DMS114 treated with DMSO at 0.1 percent for 48 hours (cell line): ENCODE data around the gene MTAP.
"Not testable (repeated sequence)": the region's sequence is repeated elsewhere in the genome, so short reads cannot be mapped to it uniquely, and the experiment has no call there.

Experiments used
- DNase-seq: peaks from one replicate; lab custom pipeline; 2025; ENCODE audit not compliant: unreplicated experiment; lab: John Stamatoyannopoulos, UW

The MTAP gene

GRCh38 chr9:21906213-21906612, 103.8 kb downstream of the MTAP start:
- DNase-seq = no peak

GRCh38 chr9:21906881-21907280, 104.4 kb downstream of the MTAP start:
- DNase-seq = no peak

- DNase-seq = no peak
Observed at GRCh38 chr9:21919377-21920362, 117.2 kb downstream of the MTAP start.

- no peak for DNase-seq
Observed at GRCh38 chr9:21923694-21924093, 121.3 kb downstream of the MTAP start.

DNA sequence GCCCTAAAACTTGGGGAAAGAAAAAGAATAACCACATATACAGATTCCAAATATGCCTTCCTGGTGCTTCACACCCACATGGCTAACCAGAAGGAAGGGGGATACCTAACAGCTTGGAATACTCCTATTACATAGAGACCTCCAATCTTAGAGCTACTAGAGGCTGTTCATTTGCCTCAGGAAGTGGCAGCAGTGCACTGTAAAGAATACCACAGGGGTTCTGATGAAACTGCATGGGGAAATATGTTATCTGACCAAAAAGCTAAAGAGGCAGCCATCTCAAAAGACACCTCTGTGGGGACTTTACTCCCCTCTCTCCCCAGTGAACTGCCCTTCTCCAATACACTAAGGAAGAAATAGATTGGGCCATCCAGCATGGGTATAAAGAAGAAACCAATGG, 125.3 kb downstream of the MTAP start:
- DNase-seq = no peak

DNA sequence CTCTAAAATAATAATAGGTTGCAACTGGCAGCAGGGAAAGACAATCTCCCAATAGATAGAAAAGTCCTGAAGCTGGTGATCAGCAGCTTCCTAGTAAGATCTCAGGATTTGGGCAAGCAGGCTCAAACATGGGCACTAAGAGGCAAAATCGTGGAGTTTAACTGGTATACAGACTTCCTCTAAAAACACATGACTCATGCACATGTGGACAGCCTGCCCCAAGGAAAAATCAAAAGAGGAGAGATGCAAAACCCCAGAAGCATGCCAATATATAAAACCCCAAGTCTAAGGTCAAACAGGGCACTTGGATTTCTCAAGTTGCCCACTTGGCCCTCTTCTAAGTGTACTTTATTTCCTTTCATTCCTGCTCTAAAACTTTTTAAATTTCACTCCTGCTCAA, 129.0 kb downstream of the MTAP start:
- DNase-seq = no peak

- no peak for DNase-seq
Observed at GRCh38 chr9:21933281-21933680, 130.8 kb downstream of the MTAP start.

DNA sequence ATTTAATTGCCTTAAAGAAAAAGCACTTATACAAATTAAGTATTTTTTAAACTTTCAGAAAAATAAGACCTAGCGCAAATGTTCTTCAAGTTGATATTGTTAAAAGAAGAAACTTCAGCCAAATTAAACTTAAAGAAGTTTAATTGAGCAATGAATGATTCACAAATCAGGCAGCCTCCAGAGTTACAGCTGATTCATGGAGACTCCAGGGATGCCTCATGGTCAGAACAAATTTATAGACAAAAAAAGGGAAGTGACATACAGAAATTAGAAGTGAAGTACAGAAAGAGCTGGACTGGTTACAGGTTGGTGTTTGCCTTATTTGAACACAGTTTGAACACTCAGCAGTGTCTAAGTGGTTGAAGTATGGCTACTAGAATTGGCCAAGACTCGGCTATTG, 131.4 kb downstream of the MTAP start:
- DNase-seq = no peak

GRCh38 chr9:21935631-21936030, 133.2 kb downstream of the MTAP start:
- DNase-seq = no peak

DNA sequence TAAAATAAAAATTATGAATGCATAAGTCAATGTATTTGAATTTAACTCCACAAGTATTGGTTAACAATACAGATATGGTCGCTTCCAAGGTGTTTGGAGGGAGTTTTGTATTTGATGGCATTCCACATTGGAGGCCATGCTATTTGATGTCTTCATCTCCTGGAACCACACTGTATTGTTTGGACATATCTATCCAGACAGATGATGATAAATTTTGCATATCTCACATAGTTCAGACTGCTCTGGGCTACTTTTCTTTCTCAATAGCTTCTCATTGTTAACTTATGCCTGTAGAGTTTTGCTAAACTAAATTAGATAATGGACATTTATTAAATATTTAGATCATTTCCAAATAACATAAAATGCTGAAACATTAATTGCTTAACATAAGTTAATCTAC, 133.7 kb downstream of the MTAP start:
- DNase-seq = no peak

- DNase-seq = no peak
Observed at GRCh38 chr9:21941337-21941995, 139.0 kb downstream of the MTAP start.

GRCh38 chr9:21943464-21943863, 141.0 kb downstream of the MTAP start:
- DNase-seq = no peak

- DNase-seq = no peak
Observed at GRCh38 chr9:21945606-21946005, 143.2 kb downstream of the MTAP start.

DNA sequence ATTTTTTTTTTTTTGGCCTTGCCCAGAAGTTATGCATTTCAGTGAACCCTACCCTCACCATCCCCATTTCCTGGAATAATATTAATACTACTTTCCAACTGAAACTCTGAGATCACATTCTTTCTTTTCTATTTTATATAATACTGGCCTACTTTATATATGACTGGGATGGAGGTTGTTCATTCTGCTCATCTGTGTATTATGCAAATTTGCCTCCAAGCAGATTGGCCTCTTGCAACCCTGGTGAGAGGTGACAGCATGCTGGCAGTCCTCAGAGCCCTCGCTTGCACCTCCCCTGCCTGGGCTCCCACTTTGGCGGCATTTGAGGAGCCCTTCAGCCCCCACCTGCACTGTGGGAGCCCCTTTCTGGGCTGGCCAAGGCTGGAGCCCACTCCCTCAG, 156.4 kb downstream of the MTAP start:
- DNase-seq = no peak

- not testable (repeated sequence) for DNase-seq
Observed at GRCh38 chr9:21959268-21959667, 156.8 kb downstream of the MTAP start.

DNA sequence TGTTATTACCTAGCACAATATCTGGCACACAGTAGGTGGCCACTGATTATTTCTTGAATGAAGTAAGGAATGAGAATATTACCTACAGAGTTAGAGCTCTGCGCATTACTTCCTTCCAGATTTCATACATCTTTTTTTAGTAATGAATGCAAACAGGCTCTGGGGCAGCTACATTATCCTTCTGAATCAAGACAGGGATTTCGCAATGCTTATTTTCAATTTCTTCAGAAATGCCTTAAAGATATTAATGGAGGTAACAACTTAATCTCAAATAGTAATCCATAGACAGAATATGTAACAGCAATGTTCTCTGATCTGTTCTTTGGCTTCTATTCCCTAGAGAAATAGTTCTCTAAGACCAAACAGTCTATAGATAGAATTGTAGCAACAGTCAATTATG, 159.1 kb downstream of the MTAP start:
- DNase-seq = no peak

DNA sequence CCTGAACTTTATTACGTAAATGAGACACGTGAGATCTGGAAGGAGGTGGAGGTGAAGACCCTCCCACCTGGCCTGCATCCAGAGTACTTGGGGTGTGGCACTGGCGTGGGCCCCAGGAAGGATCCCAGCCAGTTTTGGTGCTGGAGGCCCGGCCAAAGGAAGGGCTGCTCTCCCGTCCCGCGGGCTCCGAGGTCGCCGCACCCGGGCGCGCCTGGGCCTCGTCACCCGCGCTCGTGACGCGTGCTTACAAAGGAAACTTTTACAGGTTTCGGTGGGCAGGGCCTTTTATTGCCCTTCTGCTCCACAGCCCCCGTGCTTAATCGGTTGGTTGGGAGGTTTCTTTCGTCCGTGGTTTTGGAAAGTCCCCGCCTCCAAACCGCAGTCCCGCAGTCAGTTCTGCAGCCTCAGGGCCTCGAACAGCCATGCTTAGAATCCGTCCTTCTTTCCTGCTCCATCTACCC, 162.5 kb downstream of the MTAP start:
- no peak for DNase-seq

- DNase-seq = no peak
Observed at GRCh38 chr9:21965401-21965951, 163.0 kb downstream of the MTAP start.

DNA sequence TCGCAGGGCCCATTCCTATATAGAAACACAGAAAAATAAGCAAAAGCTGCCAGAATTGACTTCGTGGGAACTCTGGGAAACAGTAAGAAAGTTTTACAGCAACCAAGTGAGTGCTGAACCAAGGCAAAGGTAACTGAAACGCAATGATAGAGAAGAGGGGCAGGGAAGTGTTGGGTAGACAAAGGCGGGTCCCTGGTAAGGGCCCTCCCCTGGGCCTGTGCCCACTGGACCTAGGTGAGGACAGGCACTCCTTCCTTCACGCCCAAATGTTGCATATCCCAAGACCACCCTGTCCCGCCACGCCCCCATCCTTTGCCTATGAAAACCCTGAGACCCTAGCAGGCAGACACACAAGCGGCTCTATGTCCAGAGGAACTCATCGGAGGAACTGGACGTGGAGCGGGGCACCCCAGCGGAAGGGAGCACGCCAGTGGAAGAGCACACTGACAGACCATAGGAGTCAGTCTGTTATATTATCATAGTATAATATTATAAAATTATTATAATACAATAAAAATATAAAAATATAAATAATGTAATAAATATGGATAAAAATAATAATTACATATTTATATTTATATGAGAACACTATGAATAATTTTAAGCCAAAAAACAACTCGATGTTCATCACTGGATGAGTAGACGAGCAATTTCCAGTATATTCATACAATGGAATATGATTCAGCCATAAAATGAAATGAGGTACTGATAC, 163.9 kb downstream of the MTAP start:
- DNase-seq = no peak

GRCh38 chr9:21967169-21967568, 164.7 kb downstream of the MTAP start:
- DNase-seq = no peak

DNA sequence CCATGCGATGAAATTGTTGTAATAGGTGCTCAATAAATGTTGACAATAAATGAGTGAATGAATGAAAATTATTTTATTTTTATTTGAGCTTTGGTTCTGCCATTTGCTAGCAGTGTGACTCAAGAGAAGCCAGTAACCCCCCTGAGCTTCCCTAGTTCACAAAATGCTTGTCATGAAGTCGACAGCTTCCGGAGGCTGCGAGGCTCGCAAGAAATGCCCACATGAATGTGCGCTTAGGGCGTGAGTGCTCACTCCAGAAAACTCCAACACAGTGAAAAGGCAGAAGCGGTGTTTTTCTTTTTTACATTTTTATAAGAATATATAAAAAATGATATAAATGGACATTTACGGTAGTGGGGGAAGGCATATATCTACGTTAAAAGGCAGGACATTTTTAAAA, 165.3 kb downstream of the MTAP start:
- DNase-seq = no peak
